Measurements from ENCODE around the gene WFDC2.

WFDC2 gene

GRCh38 chr20:45450097-45450818 is 19.3 kb upstream of the WFDC2 start:
- Histone ChIP-seq H3K4me3 (ENCODE audit: low read depth in 1 of 2, low read length in 2 of 2) (no peak overlapping the region), H3K27ac (ENCODE audit: low read depth, low read length) (no peak overlapping the region), H3K4me1 (ENCODE audit: control insufficient read depth in 1 of 2, insufficient read depth in 2 of 2, low read length in 2 of 2) (peaks cover 6% of the 10 kb centered on the region in 2 donors), H3K27me3 (ENCODE audit: control insufficient read depth in 1 of 2, insufficient read depth in 2 of 2, low read length in 2 of 2) (no peaks in the 10 kb centered on the region), H3K9me3 (ENCODE audit: control insufficient read depth in 1 of 2, low read length in 2 of 2) (no peaks in the 10 kb centered on the region), H3K36me3 (ENCODE audit: control insufficient read depth in 1 of 2, insufficient read depth in 2 of 2, low read length in 2 of 2) (no peaks in the 10 kb centered on the region), H3K9ac (ENCODE audit: low read depth in 1 of 2, low read length in 2 of 2) (peak overlapping the region in 1 of 2 donors; percentile 18)

- no peaks in the 10 kb centered on the region for H3K9me3 ChIP-seq (ENCODE audit: control insufficient read depth in 1 of 2, low read length in 2 of 2)
Measured at GRCh38 chr20:45452238-45452637, 17.3 kb upstream of the WFDC2 start.

GRCh38 chr20:45452772-45453691 is 16.5 kb upstream of the WFDC2 start:
- H3K27me3 ChIP-seq (ENCODE audit: control insufficient read depth in 1 of 2, insufficient read depth in 2 of 2, low read length in 2 of 2): no peaks in the 10 kb centered on the region
- H3K4me3 ChIP-seq (ENCODE audit: low read depth in 1 of 2, low read length in 2 of 2): no peak overlapping the region
- no peak overlapping the region for H3K27ac ChIP-seq (ENCODE audit: low read depth, low read length)
- peaks cover 6% of the 10 kb centered on the region in 2 donors for H3K4me1 ChIP-seq (ENCODE audit: control insufficient read depth in 1 of 2, insufficient read depth in 2 of 2, low read length in 2 of 2)
- H3K9me3 ChIP-seq (ENCODE audit: control insufficient read depth in 1 of 2, low read length in 2 of 2): no peaks in the 10 kb centered on the region
- H3K9ac ChIP-seq (ENCODE audit: low read depth in 1 of 2, low read length in 2 of 2): no peak overlapping the region
- no peaks in the 10 kb centered on the region for H3K36me3 ChIP-seq (ENCODE audit: control insufficient read depth in 1 of 2, insufficient read depth in 2 of 2, low read length in 2 of 2)

More at GRCh38 chr20:45452238-45452637, 17.3 kb upstream of the WFDC2 start:
- peaks cover 6% of the 10 kb centered on the region in 2 donors for H3K4me1 ChIP-seq (ENCODE audit: control insufficient read depth in 1 of 2, insufficient read depth in 2 of 2, low read length in 2 of 2)
- H3K27me3 ChIP-seq (ENCODE audit: control insufficient read depth in 1 of 2, insufficient read depth in 2 of 2, low read length in 2 of 2): no peaks in the 10 kb centered on the region
- no peak overlapping the region for H3K27ac ChIP-seq (ENCODE audit: low read depth, low read length)
- no peak overlapping the region for H3K4me3 ChIP-seq (ENCODE audit: low read depth in 1 of 2, low read length in 2 of 2)
- H3K36me3 ChIP-seq (ENCODE audit: control insufficient read depth in 1 of 2, insufficient read depth in 2 of 2, low read length in 2 of 2): no peaks in the 10 kb centered on the region
- no peak overlapping the region for H3K9ac ChIP-seq (ENCODE audit: low read depth in 1 of 2, low read length in 2 of 2)

- Histone ChIP-seq H3K9ac (ENCODE audit: low read depth in 1 of 2, low read length in 2 of 2) (no peak overlapping the region), H3K4me1 (ENCODE audit: control insufficient read depth in 1 of 2, insufficient read depth in 2 of 2, low read length in 2 of 2) (peaks cover 0 to 6% of the 10 kb centered on the region in 2 donors), H3K36me3 (ENCODE audit: control insufficient read depth in 1 of 2, insufficient read depth in 2 of 2, low read length in 2 of 2) (no peaks in the 10 kb centered on the region), H3K27ac (ENCODE audit: low read depth, low read length) (no peak overlapping the region), H3K27me3 (ENCODE audit: control insufficient read depth in 1 of 2, insufficient read depth in 2 of 2, low read length in 2 of 2) (no peaks in the 10 kb centered on the region), H3K4me3 (ENCODE audit: low read depth in 1 of 2, low read length in 2 of 2) (no peak overlapping the region), H3K9me3 (ENCODE audit: control insufficient read depth in 1 of 2, low read length in 2 of 2) (no peaks in the 10 kb centered on the region)
Measured at GRCh38 chr20:45456632-45457031, 12.9 kb upstream of the WFDC2 start.

GRCh38 chr20:45459606-45460005 is 9.9 kb upstream of the WFDC2 start:
- Histone ChIP-seq H3K4me1 (ENCODE audit: control insufficient read depth in 1 of 2, insufficient read depth in 2 of 2, low read length in 2 of 2) (no peaks in the 10 kb centered on the region), H3K9ac (ENCODE audit: low read depth in 1 of 2, low read length in 2 of 2) (no peak overlapping the region), H3K9me3 (ENCODE audit: control insufficient read depth in 1 of 2, low read length in 2 of 2) (no peaks in the 10 kb centered on the region), H3K27ac (ENCODE audit: low read depth, low read length) (no peak overlapping the region), H3K4me3 (ENCODE audit: low read depth in 1 of 2, low read length in 2 of 2) (no peak overlapping the region), H3K27me3 (ENCODE audit: control insufficient read depth in 1 of 2, insufficient read depth in 2 of 2, low read length in 2 of 2) (no peaks in the 10 kb centered on the region), H3K36me3 (ENCODE audit: control insufficient read depth in 1 of 2, insufficient read depth in 2 of 2, low read length in 2 of 2) (no peaks in the 10 kb centered on the region)

GRCh38 chr20:45461225-45461624 is 8.3 kb upstream of the WFDC2 start:
- Histone ChIP-seq H3K27ac (ENCODE audit: low read depth, low read length) (no peak overlapping the region), H3K4me3 (ENCODE audit: low read depth in 1 of 2, low read length in 2 of 2) (no peak overlapping the region), H3K27me3 (ENCODE audit: control insufficient read depth in 1 of 2, insufficient read depth in 2 of 2, low read length in 2 of 2) (no peaks in the 10 kb centered on the region), H3K4me1 (ENCODE audit: control insufficient read depth in 1 of 2, insufficient read depth in 2 of 2, low read length in 2 of 2) (peaks cover 0 to 7% of the 10 kb centered on the region in 2 donors), H3K9ac (ENCODE audit: low read depth in 1 of 2, low read length in 2 of 2) (no peak overlapping the region), H3K9me3 (ENCODE audit: control insufficient read depth in 1 of 2, low read length in 2 of 2) (no peaks in the 10 kb centered on the region), H3K36me3 (ENCODE audit: control insufficient read depth in 1 of 2, insufficient read depth in 2 of 2, low read length in 2 of 2) (no peaks in the 10 kb centered on the region)

- peaks cover 0 to 12% of the 10 kb centered on the region in 2 donors for H3K4me1 ChIP-seq (ENCODE audit: control insufficient read depth in 1 of 2, insufficient read depth in 2 of 2, low read length in 2 of 2)
- H3K27me3 ChIP-seq (ENCODE audit: control insufficient read depth in 1 of 2, insufficient read depth in 2 of 2, low read length in 2 of 2): no peaks in the 10 kb centered on the region
- no peaks in the 10 kb centered on the region for H3K36me3 ChIP-seq (ENCODE audit: control insufficient read depth in 1 of 2, insufficient read depth in 2 of 2, low read length in 2 of 2)
- no peak overlapping the region for H3K4me3 ChIP-seq (ENCODE audit: low read depth in 1 of 2, low read length in 2 of 2)
- no peak overlapping the region for H3K9ac ChIP-seq (ENCODE audit: low read depth in 1 of 2, low read length in 2 of 2)
- no peaks in the 10 kb centered on the region for H3K9me3 ChIP-seq (ENCODE audit: control insufficient read depth in 1 of 2, low read length in 2 of 2)
- no peak overlapping the region for H3K27ac ChIP-seq (ENCODE audit: low read depth, low read length)
Measured at GRCh38 chr20:45462711-45463509, 6.6 kb upstream of the WFDC2 start.

GRCh38 chr20:45463709-45464108 is 5.8 kb upstream of the WFDC2 start:
- no peaks in the 10 kb centered on the region for H3K36me3 ChIP-seq (ENCODE audit: control insufficient read depth in 1 of 2, insufficient read depth in 2 of 2, low read length in 2 of 2)
- H3K4me1 ChIP-seq (ENCODE audit: control insufficient read depth in 1 of 2, insufficient read depth in 2 of 2, low read length in 2 of 2): peaks cover 0 to 16% of the 10 kb centered on the region in 2 donors
- H3K27me3 ChIP-seq (ENCODE audit: control insufficient read depth in 1 of 2, insufficient read depth in 2 of 2, low read length in 2 of 2): peaks cover 0 to under 1% of the 10 kb centered on the region in 2 donors
- H3K27ac ChIP-seq (ENCODE audit: low read depth, low read length): no peak overlapping the region
- no peak overlapping the region for H3K4me3 ChIP-seq (ENCODE audit: low read depth in 1 of 2, low read length in 2 of 2)
- no peaks in the 10 kb centered on the region for H3K9me3 ChIP-seq (ENCODE audit: control insufficient read depth in 1 of 2, low read length in 2 of 2)
- H3K9ac ChIP-seq (ENCODE audit: low read depth in 1 of 2, low read length in 2 of 2): no peak overlapping the region

- peaks cover 13 to 22% of the 10 kb centered on the region in 2 donors for H3K4me1 ChIP-seq (ENCODE audit: control insufficient read depth in 1 of 2, insufficient read depth in 2 of 2, low read length in 2 of 2)
- no peak overlapping the region for H3K27ac ChIP-seq (ENCODE audit: low read depth, low read length)
- no peak overlapping the region for H3K4me3 ChIP-seq (ENCODE audit: low read depth in 1 of 2, low read length in 2 of 2)
- H3K36me3 ChIP-seq (ENCODE audit: control insufficient read depth in 1 of 2, insufficient read depth in 2 of 2, low read length in 2 of 2): no peaks in the 10 kb centered on the region
- peaks cover 3 to 15% of the 10 kb centered on the region in 2 donors for H3K27me3 ChIP-seq (ENCODE audit: control insufficient read depth in 1 of 2, insufficient read depth in 2 of 2, low read length in 2 of 2)
- no peak overlapping the region for H3K9ac ChIP-seq (ENCODE audit: low read depth in 1 of 2, low read length in 2 of 2)
- H3K9me3 ChIP-seq (ENCODE audit: control insufficient read depth in 1 of 2, low read length in 2 of 2): no peaks in the 10 kb centered on the region
Measured at GRCh38 chr20:45465491-45466266, 3.9 kb upstream of the WFDC2 start.
